KMS-11 (cell line): ENCODE data around the gene MISP.

ENCODE experiments used
- H2AFZ ChIP-seq: fragments of 200-600 bp; sonication (generic); 2 replicates; pipeline ENCODE4 v1.6.1; 2016; ENCODE audit warnings: antibody characterized with exemption, mixed run types, low read depth
- H3K27ac ChIP-seq: fragments of 200-600 bp; sonication (generic); 2 replicates; pipeline ENCODE4 v1.6.1; 2016; ENCODE audit warnings: mild to moderate bottlenecking, mixed run types
- H3K27me3 ChIP-seq: fragments of 200-600 bp; sonication (generic); 2 replicates; pipeline ENCODE4 v1.6.1; 2017; ENCODE audit warnings: mild to moderate bottlenecking, low read depth, mixed run types, moderate library complexity; ENCODE audit not compliant: insufficient read depth
- H3K36me3 ChIP-seq: fragments of 200-600 bp; sonication (generic); 2 replicates; pipeline ENCODE4 v1.6.1; 2017; ENCODE audit warnings: mild to moderate bottlenecking, mixed run types; ENCODE audit not compliant: insufficient read depth
- H3K4me1 ChIP-seq: fragments of 200-600 bp; sonication (generic); 2 replicates; pipeline ENCODE4 v1.6.1; 2016; ENCODE audit warnings: mild to moderate bottlenecking, low read depth, mixed run types; ENCODE audit not compliant: poor library complexity, severe bottlenecking
- H3K4me2 ChIP-seq: fragments of 200-600 bp; sonication (generic); 2 replicates; pipeline ENCODE4 v1.7.0; 2016; ENCODE audit warnings: mild to moderate bottlenecking, mixed run types
- H3K4me3 ChIP-seq: fragments of 200-600 bp; sonication (generic); IDR thresholded peaks from 2 replicates; pipeline ENCODE4 v1.6.1; 2017; ENCODE audit warnings: low read depth, low read length, mixed read lengths; ENCODE audit not compliant: insufficient read depth
- H3K79me2 ChIP-seq: fragments of 200-600 bp; sonication (generic); 2 replicates; pipeline ENCODE4 v1.6.1; 2016; ENCODE audit warnings: low read depth, mixed run types; ENCODE audit not compliant: insufficient read depth
- H3K9ac ChIP-seq: fragments of 200-600 bp; sonication (generic); 2 replicates; pipeline ENCODE4 v1.6.1; 2016; ENCODE audit warnings: mild to moderate bottlenecking, mixed run types
- H4K20me1 ChIP-seq: fragments of 200-600 bp; sonication (generic); 2 replicates; pipeline ENCODE4 v1.6.1; 2016; ENCODE audit warnings: mild to moderate bottlenecking, mixed run types; ENCODE audit not compliant: insufficient read depth
- TF ChIP-seq, protein P1 (sequence below): fragments of 200-600 bp; sonication (generic); conservative IDR thresholded peaks from 2 replicates; pipeline ENCODE4 v1.6.1; 2017; ENCODE audit warnings: low read depth, mild to moderate bottlenecking, antibody characterized with exemption, low read length, moderate library complexity, mixed read lengths

MISP gene

DNA sequence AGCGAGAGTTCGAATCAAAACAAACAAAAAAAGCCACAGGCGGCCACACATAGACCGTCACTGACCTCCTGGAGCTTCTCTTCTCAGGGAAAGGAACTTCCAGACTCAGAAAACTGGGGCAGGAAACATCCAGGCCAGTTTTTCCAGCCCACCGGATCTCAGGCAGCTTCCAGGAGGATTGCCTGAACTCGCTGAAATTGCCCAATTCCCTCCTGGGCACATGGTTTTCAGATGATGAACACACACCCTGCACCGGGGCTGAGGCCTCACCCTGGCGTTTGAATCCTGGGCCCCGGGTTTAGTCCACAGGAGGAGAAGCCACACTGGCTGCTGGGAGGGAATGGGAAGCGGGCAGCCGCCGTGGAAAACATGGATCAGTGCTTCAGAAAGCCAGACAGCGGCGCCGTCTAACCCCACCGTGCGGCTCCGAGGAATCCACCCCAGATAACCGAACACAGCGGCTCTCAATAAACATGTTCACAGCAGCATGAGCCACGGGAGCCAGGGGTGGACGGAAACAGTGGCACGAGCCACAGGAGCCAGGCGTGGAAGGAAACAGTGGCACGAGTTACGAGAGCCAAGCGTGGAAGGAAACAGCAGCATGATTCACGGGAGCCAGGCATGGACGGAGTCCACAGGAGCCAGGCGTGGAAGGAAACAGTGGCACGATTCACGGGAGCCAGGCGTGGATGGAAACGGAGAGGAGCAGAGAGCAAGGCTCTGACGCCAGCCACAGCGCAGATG lies 28.2 kb downstream of the MISP start:
- no peak overlapping the region for H3K4me3 ChIP-seq
- no peak overlapping the region for H3K27ac ChIP-seq
- peaks cover 73% of the 10 kb centered on the region for H3K27me3 ChIP-seq
- H3K79me2 ChIP-seq: no peaks in the 10 kb centered on the region
- no peak overlapping the region for H3K9ac ChIP-seq
- H4K20me1 ChIP-seq: no peaks in the 10 kb centered on the region
- no peaks in the 10 kb centered on the region for H3K4me1 ChIP-seq
- no peak overlapping the region for H3K4me2 ChIP-seq
- H3K36me3 ChIP-seq: no peaks in the 10 kb centered on the region
- TF ChIP-seq, protein P1, sequence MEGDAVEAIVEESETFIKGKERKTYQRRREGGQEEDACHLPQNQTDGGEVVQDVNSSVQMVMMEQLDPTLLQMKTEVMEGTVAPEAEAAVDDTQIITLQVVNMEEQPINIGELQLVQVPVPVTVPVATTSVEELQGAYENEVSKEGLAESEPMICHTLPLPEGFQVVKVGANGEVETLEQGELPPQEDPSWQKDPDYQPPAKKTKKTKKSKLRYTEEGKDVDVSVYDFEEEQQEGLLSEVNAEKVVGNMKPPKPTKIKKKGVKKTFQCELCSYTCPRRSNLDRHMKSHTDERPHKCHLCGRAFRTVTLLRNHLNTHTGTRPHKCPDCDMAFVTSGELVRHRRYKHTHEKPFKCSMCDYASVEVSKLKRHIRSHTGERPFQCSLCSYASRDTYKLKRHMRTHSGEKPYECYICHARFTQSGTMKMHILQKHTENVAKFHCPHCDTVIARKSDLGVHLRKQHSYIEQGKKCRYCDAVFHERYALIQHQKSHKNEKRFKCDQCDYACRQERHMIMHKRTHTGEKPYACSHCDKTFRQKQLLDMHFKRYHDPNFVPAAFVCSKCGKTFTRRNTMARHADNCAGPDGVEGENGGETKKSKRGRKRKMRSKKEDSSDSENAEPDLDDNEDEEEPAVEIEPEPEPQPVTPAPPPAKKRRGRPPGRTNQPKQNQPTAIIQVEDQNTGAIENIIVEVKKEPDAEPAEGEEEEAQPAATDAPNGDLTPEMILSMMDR: no peak
- H2AFZ ChIP-seq: no peak overlapping the region

GRCh38 chr19:780935-781334 lies 30.0 kb downstream of the MISP start:
- H3K27me3 ChIP-seq: peaks cover 64% of the 10 kb centered on the region
- TF ChIP-seq, protein P1: no peak
- H3K27ac ChIP-seq: no peak overlapping the region
- no peak overlapping the region for H3K4me2 ChIP-seq
- no peak overlapping the region for H3K4me3 ChIP-seq
- H4K20me1 ChIP-seq: no peaks in the 10 kb centered on the region
- H3K36me3 ChIP-seq: no peaks in the 10 kb centered on the region
- no peak overlapping the region for H2AFZ ChIP-seq
- no peaks in the 10 kb centered on the region for H3K4me1 ChIP-seq
- H3K9ac ChIP-seq: no peak overlapping the region
- no peaks in the 10 kb centered on the region for H3K79me2 ChIP-seq

DNA sequence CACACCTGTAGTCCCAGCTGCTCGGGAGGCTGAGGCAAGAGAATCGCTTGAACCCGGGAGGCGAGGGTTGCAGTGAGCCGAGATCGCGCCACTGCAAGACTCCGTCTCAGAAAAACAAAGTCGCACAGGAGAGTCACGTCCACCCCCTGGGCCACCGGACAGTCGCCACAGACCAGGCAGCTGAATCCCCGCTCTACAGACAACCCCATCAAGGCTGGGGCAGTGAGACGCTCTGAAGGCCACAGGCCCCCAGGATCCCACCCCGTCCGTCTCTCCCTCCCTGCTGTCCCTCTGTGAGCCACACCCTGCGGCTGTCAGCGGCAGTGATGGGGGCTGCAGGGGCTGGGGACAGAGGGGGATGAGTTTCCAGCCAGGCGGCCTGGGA lies 30.9 kb downstream of the MISP start:
- Histone ChIP-seq H2AFZ (no peak overlapping the region), H3K36me3 (no peaks in the 10 kb centered on the region), H3K79me2 (no peaks in the 10 kb centered on the region), H3K4me1 (no peaks in the 10 kb centered on the region), H3K4me3 (no peak overlapping the region), H3K9ac (no peak overlapping the region), H4K20me1 (no peaks in the 10 kb centered on the region), H3K27ac (no peak overlapping the region), H3K27me3 (peaks cover 59% of the 10 kb centered on the region), H3K4me2 (no peak overlapping the region)
- TF ChIP-seq, protein P1: no peak

- Histone ChIP-seq H3K4me2 (no peak overlapping the region), H4K20me1 (no peaks in the 10 kb centered on the region), H3K27me3 (peaks cover 55% of the 10 kb centered on the region), H3K36me3 (no peaks in the 10 kb centered on the region), H2AFZ (no peak overlapping the region), H3K9ac (no peak overlapping the region), H3K27ac (no peak overlapping the region), H3K79me2 (no peaks in the 10 kb centered on the region), H3K4me1 (no peaks in the 10 kb centered on the region), H3K4me3 (no peak overlapping the region)
- TF ChIP-seq, protein P1: no peak
Measured at GRCh38 chr19:782185-782877, 31.4 kb downstream of the MISP start.
